Heart left ventricle (tissue), 16 donors: Measurements from ENCODE around the gene PPFIBP1. TPM values are rescaled to one million over a fixed set of nuclear protein-coding genes. Genes with fewer than 3 reads are reported as not detected.

Experiments
- ATAC-seq, 4 donors: fragments of 200-7000 bp; cut with Tn5 transposase; one replicate each; pipeline ENCODE4 v1.9.1; 2020 to 2022; ENCODE audit warnings: moderate library complexity in 4 of 4, mild to moderate bottlenecking in 3 of 4, moderate number of reproducible peaks in 1 of 4
- DNase-seq, 5 donors: peaks; one replicate each; pipeline ENCODE4 v3.0.0-alpha.2; 2020
- H3K27ac ChIP-seq, 12 donors: fragments of 200-600 bp; sonication (generic) in 4 of 12; one replicate each; pipeline versions ENCODE4 v1.5.0 to v1.8.0; 2016 to 2022; ENCODE audit warnings: mild to moderate bottlenecking in 2 of 12
- H3K27me3 ChIP-seq, 9 donors: fragments of 200-600 bp; sonication (generic) in 2 of 9; one replicate each; pipeline versions ENCODE4 v1.5.1 to v1.8.0; 2016 to 2022; ENCODE audit warnings: mild to moderate bottlenecking in 3 of 9
- H3K36me3 ChIP-seq, 9 donors: fragments of 200-600 bp; sonication (generic) in 2 of 9; one replicate each; pipeline versions ENCODE4 v1.5.0 to v1.8.0; 2018 to 2022; ENCODE audit warnings: mild to moderate bottlenecking in 2 of 9
- H3K4me1 ChIP-seq, 12 donors: fragments of 200-600 bp; sonication (generic) in 4 of 12; one replicate each; pipeline versions ENCODE4 v1.5.0 to v1.8.0; 2016 to 2022; ENCODE audit warnings: mild to moderate bottlenecking in 3 of 12
- H3K4me3 ChIP-seq, 12 donors: fragments of 200-600 bp; sonication (generic) in 4 of 12; one replicate each; pipeline versions ENCODE4 v1.5.0 to v1.8.0; 2017 to 2022; ENCODE audit warnings: mild to moderate bottlenecking in 9 of 12, moderate library complexity in 4 of 12
- H3K9me3 ChIP-seq, 12 donors: fragments of 200-600 bp; sonication (generic) in 4 of 12; one replicate each; pipeline versions ENCODE4 v1.5.0 to v1.8.0; 2016 to 2022; ENCODE audit warnings: mild to moderate bottlenecking in 1 of 12
- POLR2A ChIP-seq, 2 donors: fragments of 450-650 bp; IDR thresholded peaks; one replicate each; pipeline ENCODE4 v1.6.1; 2017; ENCODE audit warnings: antibody characterized with exemption in 2 of 2, mild to moderate bottlenecking in 2 of 2, moderate library complexity in 2 of 2
- WGBS, 4 donors: extraction: QIAGEN DNeasy Blood & Tissue Kit in 2 of 4; methylation state at CpG; one replicate each; pipeline versions ENCODE4 v1.1.5 to v1.1.7; 2013 to 2018; 5-methylcytosine and 5-hydroxymethylcytosine counted together
- intact Hi-C, 10 donors: fragments of 100-400 bp; cut with DNase I; formaldehyde crosslinking; loops; one replicate each; pipeline versions ENCODE4 v1.11.1 to v1.14.2; 2022
- polyA plus RNA-seq, 2 donors: library from polyadenylated mRNA; stranded (reverse); fragments of 200-250 nt; gene quantifications; one replicate each; pipeline ENCODE4 v1.2.3, GENCODE V29; 2013
- total RNA-seq, 9 donors: library from RNA; depleted of rRNA in 2 of 9; stranded (reverse); fragments of >200 nt in 2 of 9; fragmentation: NEBNext Ultra II Directional in 3 of 9; extraction: Animal tissue kit (Norgen Biotek cat#: 25700) in 3 of 9; gene quantifications; one replicate each; pipeline versions ENCODE4 v1.1.0 to v1.2.4, GENCODE V29; 2016 to 2023
- TF ChIP-seq, protein P1 (sequence below), 12 donors: fragments of 200-600 bp; sonication (generic) in 4 of 12; IDR thresholded peaks; one replicate each; pipeline versions ENCODE4 v1.5.0 to v1.8.0; 2018 to 2022; ENCODE audit warnings: antibody characterized with exemption in 12 of 12, mild to moderate bottlenecking in 5 of 12
- donor health status: ischemic (EF 13 %, LVEDD 7.1; RV severe dilation, severe dysfunction).
- donor health status: healthy with polysubstance abuse.
- donor health status: DM: no; HTN: yes; CAD: no.
- donor health status: DM: no; HTN: no; CAD: no.
- donor health status: ischemic (EF 25% LVEDD 6.9; RV normal size, moderate dysfunction).
- donor health status: ischemic (EF 25% LVEDD 5.7; RV mildly dilated, moderate dysfunction).
- donor health status: healthy.
- donor health status: DM: yes; HTN: yes; CAD: no.
- donor health status: ischemic (EF 35%, LVEDD 5.7; RV mildly dilated, moderate dysfunction).
- donor health status: nonischemic (EF 11% LVEDD 7.7; RV severe dilation, severe dysfunction).
- donor health status: DM: yes; HTN: yes; CAD: no.
- donor health status: PGD.
- donor health status: ischemic (EF 29% LVEDD 5.4; RV normal size, mild dysfunction).
- donor health status: nonischemic (EF 23%, LVEDD 6.1; RV moderate dilation, normal function).

The PPFIBP1 gene
- total and polyA plus RNA-seq, 11 donors = 48.7 to 413 (median 265) TPM

- Histone ChIP-seq H3K36me3 (no peaks in the 10 kb centered on the region), H3K27ac (no peak overlapping the region), H3K4me3 (no peak overlapping the region), H3K4me1 (peaks cover 0 to 8% (median under 1%) of the 10 kb centered on the region in 12 donors), H3K9me3 (peaks cover 0 to 10% (median 0%) of the 10 kb centered on the region in 12 donors), H3K27me3 (no peaks in the 10 kb centered on the region)
- ATAC-seq (no peak), DNase-seq (no peak)
- WGBS, 4 donors = 84 to 90% (median 89%) methylated on average over 5 of the region's 5 CpGs
- intact Hi-C loops = loop anchor here in 1 of 10 donors (5.0 kb wide), 1 partner anchor 56 kb away; no protein-coding TSS in a partner anchor
- TF ChIP-seq POLR2A (IDR thresholded peaks at IDR 0.05) = no peak
- TF ChIP-seq, protein P1, sequence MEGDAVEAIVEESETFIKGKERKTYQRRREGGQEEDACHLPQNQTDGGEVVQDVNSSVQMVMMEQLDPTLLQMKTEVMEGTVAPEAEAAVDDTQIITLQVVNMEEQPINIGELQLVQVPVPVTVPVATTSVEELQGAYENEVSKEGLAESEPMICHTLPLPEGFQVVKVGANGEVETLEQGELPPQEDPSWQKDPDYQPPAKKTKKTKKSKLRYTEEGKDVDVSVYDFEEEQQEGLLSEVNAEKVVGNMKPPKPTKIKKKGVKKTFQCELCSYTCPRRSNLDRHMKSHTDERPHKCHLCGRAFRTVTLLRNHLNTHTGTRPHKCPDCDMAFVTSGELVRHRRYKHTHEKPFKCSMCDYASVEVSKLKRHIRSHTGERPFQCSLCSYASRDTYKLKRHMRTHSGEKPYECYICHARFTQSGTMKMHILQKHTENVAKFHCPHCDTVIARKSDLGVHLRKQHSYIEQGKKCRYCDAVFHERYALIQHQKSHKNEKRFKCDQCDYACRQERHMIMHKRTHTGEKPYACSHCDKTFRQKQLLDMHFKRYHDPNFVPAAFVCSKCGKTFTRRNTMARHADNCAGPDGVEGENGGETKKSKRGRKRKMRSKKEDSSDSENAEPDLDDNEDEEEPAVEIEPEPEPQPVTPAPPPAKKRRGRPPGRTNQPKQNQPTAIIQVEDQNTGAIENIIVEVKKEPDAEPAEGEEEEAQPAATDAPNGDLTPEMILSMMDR (IDR thresholded peaks at IDR 0.05) = no peak
Measured at GRCh38 chr12:27498761-27499160, 25.2 kb upstream of the PPFIBP1 start.

- no peaks in the 10 kb centered on the region for H3K27me3 ChIP-seq
- H3K4me3 ChIP-seq = no peak overlapping the region
- intact Hi-C loops = loop anchor here in 1 of 10 donors (5.0 kb wide), 1 partner anchor 57 kb away; no protein-coding TSS in a partner anchor
- DNase-seq = no peak
- ATAC-seq = no peak
- TF ChIP-seq POLR2A (IDR thresholded peaks at IDR 0.05) = no peak
- TF ChIP-seq, protein P1 (IDR thresholded peaks at IDR 0.05) = no peak
- H3K9me3 ChIP-seq = peaks cover 0 to 10% (median 0%) of the 10 kb centered on the region in 12 donors
- H3K4me1 ChIP-seq = peaks cover 0 to 11% (median 5%) of the 10 kb centered on the region in 12 donors
- no peak overlapping the region for H3K27ac ChIP-seq
- H3K36me3 ChIP-seq = no peaks in the 10 kb centered on the region
- WGBS, 4 donors = 98 to 100% (median 99%) methylated on average over 3 of the region's 3 CpGs
Measured at GRCh38 chr12:27499377-27499776, 24.6 kb upstream of the PPFIBP1 start.

GRCh38 chr12:27500546-27500945 is 23.5 kb upstream of the PPFIBP1 start:
- no peak for DNase-seq
- Histone ChIP-seq H3K4me1 (peaks cover 0 to 22% (median 9%) of the 10 kb centered on the region in 12 donors), H3K9me3 (peaks cover 0 to 10% (median 0%) of the 10 kb centered on the region in 12 donors), H3K27ac (peak overlapping the region in 1 of 12 donors; percentile 21), H3K27me3 (no peaks in the 10 kb centered on the region), H3K36me3 (no peaks in the 10 kb centered on the region), H3K4me3 (no peak overlapping the region)
- TF ChIP-seq POLR2A (IDR thresholded peaks at IDR 0.05) = no peak
- TF ChIP-seq, protein P1 (IDR thresholded peaks at IDR 0.05) = no peak
- 16 to 25% (median 21%) methylated on average over 3 of the region's 3 CpGs for WGBS, 4 donors
- intact Hi-C loops = no loop called here
- peak in 1 of 4 donors; percentile 31 for ATAC-seq

DNA sequence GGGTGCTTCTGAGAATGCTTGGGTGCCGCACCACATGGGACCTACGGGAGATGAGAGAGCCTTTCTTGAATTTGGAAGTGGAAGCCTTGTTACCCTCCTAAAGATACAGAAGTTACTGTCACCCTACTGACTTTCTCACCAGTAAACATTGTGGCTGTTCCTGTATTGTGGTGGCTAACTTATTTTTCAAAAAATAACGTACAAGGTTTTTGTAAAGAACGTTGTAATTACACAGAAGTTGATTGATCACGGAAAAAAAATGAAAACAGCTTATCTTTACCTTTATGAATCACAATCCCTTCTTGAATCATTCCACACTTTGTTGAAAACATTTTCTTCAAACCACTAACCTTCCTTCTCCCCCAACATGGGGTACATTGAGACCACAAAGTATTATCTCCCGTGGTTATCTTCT is 22.0 kb upstream of the PPFIBP1 start:
- no peak for ATAC-seq
- no peak overlapping the region for H3K27ac ChIP-seq
- 89 to 96% (median 93%) methylated on average over 6 of the region's 6 CpGs for WGBS, 4 donors

More for the DNA sequence above, 22.0 kb upstream of the PPFIBP1 start:
- intact Hi-C loops = no loop called here
- TF ChIP-seq POLR2A (IDR thresholded peaks at IDR 0.05) = no peak
- TF ChIP-seq, protein P1 (IDR thresholded peaks at IDR 0.05) = no peak
- no peak for DNase-seq
- no peak overlapping the region for H3K4me3 ChIP-seq
- no peaks in the 10 kb centered on the region for H3K27me3 ChIP-seq
- H3K36me3 ChIP-seq = no peaks in the 10 kb centered on the region
- peaks cover 0 to 15% (median 0%) of the 10 kb centered on the region in 12 donors for H3K9me3 ChIP-seq
- peaks cover 0 to 32% (median 14%) of the 10 kb centered on the region in 12 donors for H3K4me1 ChIP-seq
